Measurements from ENCODE around the gene C16orf86.

GRCh38 chr16:67716097-67716496 lies 49.5 kb downstream of the C16orf86 start:
- TF ChIP-seq POLR2A (IDR thresholded peaks at IDR 0.05) (no peak), CTCF (IDR thresholded peaks at IDR 0.05) (no peak)

Measured in adrenal gland (tissue), 5 donors.